DMS153 treated with DMSO at 0.1 percent for 48 hours (cell line): ENCODE results near the gene COL8A1.

Experiments used
- DNase-seq: peaks from one replicate; lab custom pipeline; 2025; ENCODE audit not compliant: unreplicated experiment; lab: John Stamatoyannopoulos, UW

The COL8A1 gene

DNA sequence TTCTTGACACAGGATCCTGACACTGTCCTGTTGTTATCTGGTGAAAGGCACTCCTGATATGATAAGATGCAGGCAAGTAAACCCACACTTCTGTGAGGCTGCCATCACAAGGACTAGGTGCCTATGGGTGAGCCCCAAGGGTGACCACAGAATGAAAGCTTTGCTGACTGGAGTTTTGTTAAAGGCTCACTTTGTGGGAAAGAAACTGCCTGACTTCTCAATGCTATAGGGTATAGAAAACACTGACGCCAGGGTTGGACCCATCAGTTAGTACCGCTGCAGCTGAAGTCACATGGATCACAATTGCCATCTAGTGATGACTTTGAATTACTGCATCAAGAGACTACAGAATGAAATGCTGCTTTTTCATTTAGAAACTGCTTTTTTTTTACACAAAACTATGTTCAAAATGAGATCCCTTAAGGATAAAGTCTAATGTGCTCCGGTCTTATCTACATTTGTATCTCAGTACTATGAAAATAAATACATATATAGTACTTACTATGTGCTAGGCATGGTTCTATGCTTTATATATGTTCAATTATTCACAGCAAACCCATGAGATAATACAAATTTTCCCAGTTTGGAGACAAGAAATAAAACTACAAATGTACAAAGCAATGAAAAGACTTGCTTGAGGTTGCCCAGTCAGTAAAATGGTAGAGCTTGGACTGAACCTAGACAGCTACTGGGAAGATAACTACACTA lies 115.0 kb downstream of the COL8A1 start:
- peak; percentile 33 for DNase-seq

DNA sequence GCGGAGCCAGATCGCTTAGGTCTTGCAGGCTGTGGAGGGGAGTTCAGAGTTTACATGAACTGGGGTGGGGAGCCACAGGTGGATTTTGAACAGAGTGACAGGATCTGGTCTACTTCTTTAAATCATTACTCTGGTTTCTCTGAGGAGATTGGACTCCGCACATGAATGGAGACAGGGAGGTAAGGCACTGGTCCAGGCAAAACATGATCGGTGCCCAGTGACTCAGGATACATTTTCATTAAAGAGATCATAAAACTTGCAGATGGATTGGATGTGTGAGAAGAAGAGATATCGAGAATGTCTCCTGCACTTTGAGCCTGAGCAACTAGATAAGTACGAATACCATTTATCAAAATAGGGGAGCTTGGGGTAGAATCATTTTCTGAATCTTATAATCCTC lies 117.4 kb downstream of the COL8A1 start:
- DNase-seq = no peak

DNA sequence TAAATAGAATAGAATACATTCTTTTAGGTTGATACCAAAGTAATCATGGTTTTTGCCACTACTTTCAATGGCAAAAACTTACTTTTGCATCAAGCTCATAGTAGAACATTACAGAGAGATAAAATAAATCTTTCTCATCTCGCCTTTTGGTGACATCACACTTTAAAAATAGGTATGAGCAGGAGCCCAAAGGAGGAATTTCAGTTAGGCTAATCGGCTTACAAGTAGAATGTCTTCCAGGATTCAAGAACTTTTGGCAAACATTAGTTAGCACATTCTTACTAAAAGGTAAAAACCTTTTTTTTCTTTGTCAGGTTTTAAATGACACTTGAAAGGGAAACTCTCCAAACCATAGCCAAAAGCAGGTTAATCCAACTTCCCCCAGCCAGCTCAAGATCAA lies 119.6 kb downstream of the COL8A1 start:
- no peak for DNase-seq

DNA sequence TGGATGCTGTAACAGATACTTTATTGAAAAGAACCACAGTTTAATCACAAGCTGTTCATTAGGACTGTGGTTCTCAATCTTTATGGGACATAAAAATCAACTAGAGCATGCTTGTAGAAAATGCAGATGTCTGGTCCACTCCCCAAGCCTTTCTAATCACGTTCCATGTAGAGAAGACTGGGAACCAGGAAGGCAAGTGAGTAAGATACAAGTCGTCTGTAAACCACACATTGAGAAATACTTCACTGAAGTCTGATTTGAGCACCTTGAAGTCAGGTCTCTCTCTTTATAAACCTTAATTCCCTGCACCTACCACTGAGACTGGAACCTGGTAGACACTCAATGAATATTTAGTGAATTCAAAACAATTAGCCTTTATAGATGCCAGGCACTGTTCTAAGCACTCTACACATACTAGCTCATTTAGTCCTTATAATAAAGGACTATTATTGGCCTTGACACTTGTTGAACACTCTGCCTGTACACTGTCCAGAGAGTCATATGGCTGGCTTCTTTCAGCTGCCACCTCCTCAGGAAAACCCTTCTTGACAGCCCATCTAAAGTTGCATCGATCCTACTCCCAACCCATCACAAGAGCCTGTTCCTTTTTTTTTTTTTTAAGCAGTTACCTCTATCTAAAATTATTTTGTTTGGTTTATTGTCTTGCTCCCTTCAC lies 120.2 kb downstream of the COL8A1 start:
- DNase-seq = no peak

DNA sequence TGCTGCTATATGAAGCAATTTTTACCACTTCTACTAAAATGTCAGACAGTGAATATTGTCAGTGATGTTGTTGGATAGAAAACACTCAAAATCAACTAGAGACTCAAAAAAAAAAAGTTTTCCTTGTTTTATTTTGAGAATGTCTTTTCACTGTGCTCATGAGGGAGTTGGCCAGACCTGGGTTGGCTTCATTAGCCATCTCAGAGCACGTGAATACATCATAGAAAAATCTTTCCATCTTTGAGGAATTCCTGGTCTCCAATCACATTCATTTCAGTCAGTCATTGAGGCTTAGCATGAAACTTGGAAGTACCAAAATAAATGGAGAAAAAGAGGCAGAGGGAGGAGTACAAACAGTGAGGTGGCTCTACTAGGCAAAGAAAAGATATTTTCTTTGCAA lies 121.6 kb downstream of the COL8A1 start:
- no peak for DNase-seq

DNA sequence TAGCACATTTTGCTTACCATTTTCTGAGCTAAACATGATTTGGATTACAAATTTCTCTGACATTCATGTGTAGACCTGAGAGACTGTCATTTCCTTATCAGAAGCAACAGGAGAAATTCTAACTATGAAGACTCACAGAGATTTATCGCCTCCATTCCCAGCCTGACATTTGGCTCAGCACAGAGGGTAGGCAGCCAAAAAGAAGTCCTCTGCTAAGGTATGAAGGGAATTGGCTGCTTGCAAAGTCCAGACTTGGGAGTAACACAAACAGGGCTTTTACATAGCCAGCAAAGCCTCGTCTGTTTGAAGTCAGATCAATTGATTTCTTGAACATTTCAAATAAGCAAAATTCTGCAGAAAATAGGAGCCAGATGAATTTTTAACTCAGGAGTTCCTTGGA lies 122.2 kb downstream of the COL8A1 start:
- no peak for DNase-seq

DNA sequence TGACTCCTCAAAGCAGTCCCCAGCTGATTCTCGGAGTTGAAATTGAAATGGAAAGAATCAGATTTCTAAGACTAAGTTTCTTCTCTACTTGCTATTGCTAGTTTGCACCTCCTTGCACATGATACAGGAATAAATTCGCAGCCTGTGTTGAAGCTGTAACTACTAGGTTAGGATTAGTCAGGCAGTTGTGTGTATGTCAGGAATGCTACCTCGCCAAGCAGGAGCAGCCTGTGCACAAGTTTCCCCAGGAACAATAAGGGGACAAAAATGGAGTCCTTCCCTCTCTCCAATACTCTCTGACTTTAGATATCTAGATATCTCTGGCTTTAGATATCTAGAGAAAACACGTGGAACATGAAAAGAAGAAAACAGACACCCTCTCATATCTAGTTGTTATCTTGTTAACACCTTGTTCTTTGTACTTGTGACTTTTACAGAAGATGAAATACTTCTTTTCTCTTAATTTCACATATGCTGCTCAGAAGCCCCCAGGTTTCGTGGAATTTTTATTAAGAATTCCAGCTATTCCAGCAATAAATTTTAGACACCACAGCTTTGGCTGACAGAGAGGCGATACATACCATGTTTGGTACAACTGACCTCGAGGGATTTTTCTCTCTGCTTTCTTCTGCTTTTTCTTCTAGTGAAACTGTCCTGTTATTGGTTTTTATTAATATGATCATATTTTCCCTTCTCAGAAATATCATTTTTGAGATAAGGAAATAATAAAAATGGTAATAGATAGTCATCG lies 123.2 kb downstream of the COL8A1 start:
- no peak for DNase-seq

DNA sequence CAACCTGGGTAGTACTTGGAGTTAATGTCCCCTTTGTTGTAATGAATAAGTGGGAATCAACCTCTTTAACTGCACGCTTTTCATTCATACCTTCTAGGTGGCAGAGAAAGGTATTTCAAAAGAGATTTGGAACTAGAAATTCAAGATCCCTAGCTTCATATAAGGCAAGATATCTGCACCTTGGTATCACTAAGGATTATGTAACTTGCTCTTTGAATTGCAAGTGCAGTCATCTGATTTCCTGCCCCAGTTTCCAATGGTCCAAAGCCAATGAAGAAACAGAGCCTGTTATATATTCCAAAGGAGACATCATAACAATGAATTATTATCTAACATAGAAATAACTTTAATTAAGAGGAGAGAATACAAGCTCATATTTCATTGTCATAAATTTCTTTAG lies 124.5 kb downstream of the COL8A1 start:
- DNase-seq = no peak

DNA sequence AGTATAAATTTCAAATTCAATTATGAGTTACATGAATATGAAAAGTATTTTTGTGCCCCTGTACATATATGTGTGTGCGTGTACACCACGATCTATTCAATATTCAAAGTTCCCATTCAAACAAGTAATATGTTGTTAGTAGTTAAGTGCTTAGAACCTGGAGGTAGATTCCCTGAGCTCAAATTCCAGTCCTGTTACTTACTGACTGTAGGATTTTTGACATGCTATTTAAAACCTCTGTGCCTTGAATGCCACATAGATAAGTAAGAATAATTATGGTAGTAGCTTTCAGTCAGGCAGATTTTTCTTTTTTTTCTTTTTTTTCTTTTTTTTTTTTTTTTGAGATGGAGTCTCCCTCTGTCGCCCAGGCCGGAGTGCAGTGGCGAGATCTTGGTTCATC lies 126.0 kb downstream of the COL8A1 start:
- no peak for DNase-seq

DNA sequence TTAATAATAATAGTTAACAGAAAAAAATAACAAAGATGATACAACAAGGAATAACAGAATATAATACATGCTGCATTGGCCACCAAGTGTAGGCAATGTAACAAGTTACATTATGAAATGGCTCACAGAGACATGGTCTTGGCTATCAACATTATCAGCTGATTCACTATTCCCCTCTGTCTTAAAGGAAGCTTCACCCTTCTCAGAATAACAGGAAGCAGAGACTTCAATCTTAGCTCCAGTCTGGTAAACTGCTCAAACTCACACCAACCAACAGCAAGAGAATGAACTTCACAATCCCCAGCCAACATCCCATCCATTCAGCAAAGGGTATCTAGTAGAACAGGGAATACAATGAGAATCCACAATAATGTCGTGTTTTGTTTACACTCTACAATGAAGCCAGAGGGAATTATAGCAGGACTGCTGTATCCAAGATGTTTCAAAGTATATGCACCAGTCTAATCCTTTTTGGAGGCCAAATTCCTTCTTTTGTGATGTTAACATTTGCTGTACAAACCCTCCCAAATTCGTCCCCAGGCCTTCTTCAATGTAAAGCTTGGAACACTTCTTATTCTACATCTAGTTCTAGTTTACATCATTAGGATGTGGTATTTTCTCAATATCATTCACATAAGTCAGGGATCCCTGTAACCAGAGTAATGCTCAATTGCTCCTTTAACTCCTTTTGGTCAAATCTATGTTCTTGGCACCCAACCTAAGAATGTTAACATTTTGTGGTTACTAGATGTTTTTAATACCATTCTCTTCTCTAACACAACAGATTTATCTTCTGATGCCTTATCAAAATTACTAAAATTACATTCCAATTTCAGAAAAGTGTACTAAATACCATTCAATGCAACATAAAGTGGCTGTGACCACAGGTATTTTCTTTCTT lies 126.9 kb downstream of the COL8A1 start:
- DNase-seq = no peak

DNA sequence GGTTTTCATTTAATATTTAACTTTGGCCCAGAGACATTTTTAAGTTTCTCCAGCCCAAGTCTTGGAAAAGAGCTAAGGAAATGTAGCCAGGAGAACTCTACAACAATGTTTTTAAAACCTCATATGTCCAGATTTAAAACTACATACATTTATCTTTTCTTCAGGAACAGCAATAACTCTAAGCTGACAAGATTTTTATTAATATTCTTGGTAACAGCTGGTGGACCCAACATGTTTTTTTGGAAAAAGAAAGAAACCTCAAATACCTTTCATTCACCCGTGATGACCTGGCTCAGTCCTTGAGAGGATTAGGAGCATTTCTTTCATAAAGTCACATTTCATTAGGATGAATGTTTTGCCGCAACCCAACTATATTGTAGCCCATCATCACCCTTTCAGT lies 128.9 kb downstream of the COL8A1 start:
- DNase-seq = no peak

DNA sequence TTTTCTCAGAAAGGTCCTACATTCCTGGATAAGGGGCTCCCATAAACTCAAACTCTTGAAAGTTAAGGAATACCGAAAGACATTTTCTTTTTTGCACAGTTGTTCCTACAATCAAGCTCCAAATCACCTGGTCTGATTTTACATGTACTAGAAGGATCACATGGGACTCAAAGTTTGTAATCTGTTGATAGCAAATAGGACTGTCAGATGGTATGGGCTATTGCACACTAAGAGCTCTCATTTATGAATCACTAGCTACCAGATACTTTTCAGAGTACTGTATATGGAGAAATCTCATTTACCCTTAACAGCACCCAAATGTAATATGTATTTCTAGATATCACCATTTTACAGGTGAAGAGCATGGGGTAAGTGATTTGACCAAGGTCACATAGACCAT lies 129.7 kb downstream of the COL8A1 start:
- no peak for DNase-seq

DNA sequence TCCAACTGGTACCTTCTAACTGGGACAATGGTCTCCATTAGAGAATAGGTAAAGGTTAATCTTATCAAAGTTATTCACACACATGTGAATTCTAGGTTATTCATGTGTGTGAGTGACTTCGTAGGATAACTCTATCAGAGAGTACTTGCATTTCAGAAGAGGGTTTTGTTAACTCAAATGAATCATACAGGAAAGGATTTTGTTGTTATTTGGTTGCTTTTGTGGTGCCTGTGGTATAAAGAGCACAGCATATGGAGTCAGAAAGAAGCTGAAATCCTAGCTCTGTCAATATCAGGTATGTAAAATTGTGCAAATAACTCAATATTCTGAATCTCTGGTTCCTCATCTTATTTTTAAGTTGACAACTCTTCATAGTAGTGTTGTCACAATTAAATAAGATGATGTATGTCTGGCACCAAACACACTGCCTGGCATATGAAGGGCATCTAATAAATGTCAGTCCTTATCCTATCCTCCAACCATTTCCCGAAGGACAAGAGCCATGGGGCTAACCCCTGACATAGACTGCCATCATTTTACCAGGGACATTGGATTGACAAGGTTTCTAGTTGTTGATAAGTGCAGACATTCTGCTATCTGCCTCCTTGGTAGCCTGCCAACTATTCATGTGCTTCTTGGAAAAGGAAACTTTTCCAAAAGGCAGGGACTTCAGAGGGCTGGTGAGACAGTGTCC lies 130.6 kb downstream of the COL8A1 start:
- no peak for DNase-seq

DNA sequence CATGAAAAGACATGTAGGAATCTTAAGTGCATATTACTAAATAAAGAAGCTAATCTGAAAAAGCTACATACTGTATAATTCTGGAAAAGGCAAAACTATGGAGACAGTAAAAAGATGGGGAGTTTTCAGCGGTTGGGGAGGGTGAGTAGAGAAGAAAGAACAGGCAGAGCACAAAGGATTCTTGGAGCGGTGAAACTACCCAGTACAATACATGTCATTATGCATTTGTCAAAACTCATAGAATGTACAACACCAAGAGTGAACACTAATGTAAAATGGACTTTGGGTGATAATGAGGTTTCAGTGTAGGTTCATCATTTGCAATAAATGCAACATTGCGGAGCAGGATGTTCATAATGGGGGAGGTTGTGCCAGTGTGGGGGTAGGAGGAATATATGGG lies 133.8 kb downstream of the COL8A1 start:
- no peak for DNase-seq

DNA sequence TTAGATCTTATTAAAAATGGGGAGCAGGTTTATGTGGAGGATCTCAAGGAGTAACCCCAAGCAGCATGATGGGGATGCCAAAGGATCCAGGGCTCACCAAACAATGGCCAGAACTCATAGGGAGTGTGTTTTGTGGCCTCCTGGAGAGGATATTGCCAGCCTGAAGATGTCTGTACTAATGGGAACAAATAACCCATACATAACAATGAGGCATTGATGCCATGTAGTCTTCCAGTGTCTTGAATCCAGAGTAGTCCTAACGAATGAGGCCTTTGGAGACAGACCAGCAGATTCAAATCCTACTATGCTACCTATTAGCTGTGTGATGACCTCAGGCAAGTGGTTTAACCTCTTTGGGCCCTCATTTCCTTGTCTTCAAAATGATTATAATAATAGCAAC lies 134.3 kb downstream of the COL8A1 start:
- no peak for DNase-seq

DNA sequence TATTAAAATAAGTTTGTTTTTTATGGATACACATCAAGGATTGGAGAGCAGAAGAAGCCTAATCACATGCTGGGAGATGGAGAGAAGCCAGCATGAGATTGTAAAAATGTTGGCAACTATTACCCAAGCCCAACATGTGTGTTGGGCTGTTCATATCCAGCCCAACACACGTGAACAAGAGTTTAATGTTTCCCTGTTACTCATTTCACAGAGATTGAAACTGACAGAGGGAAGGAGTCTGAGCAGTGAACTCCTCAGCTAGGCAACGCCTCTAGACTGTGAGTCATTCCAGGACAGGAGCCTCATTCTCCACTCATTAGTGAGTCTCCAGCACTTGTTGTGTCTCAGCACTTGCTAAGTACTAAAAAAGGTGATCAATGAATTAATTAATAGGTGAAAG lies 136.1 kb downstream of the COL8A1 start:
- no peak for DNase-seq

DNA sequence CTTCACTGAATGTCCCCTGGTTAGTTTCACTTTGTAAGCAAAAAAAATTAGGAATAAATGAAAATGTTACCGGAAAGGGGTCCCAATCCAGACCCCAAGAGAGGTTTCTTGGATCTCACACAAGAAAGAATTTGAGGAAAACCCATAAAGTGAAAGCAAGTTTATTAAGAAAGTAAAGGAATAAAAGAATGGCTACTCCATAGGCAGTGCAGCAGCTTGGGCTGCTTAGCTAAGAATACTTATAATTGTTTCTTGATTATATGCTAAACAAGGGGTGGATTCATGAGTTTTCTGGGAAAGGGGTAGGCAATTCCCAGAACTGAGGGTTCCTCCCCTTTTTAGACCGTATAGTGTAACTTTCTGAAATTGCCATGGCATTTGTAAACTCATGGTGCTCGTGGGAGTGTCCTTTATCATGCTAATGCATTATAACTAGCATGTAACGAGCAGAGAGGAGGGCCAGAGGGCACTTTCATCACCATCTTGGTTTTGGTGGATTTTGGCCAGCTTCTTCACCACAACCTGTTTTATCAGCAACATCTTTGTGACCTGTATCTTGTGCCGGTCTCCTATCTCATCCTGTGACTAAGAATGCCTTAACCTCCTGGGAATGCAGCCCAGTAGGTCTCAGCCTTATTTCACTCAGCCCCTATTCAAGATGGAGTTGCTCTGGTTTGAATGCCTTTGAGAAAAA lies 138.3 kb downstream of the COL8A1 start:
- DNase-seq = no peak

DNA sequence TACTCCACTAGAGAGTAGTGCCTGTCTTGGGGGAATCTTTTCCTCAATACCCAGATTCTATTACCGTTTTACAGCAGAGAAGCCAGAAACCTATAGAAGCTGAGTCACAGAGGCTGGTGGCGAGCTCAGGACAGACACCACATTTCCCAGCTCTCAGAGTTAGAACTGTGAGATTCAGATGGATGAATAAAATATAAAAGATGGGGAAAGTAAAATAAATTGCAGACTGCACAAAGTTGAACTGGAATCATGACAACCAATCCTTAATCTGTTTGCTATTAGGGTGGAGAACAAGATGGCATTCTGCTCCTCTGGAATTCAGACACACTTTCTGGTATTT lies 138.8 kb downstream of the COL8A1 start:
- no peak for DNase-seq

DNA sequence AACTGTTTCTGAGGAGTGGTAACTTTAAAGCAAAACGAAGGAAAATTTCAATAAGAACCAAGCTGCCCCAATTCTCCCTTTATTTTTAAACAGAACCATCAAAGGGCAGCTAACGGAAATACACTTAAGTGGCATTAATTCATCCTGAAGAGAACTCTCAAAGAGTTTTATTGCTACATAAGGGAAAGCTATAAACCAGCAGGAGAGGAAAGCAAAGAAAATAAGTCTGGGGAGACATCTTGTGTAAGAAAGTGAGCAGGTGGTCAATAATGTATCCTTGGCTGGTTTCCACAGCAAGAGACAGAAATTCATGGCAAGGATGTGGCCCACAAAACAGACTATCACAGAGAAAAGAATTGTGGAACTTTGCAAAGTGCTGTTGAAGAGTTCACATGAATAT lies 139.3 kb downstream of the COL8A1 start:
- no peak for DNase-seq

DNA sequence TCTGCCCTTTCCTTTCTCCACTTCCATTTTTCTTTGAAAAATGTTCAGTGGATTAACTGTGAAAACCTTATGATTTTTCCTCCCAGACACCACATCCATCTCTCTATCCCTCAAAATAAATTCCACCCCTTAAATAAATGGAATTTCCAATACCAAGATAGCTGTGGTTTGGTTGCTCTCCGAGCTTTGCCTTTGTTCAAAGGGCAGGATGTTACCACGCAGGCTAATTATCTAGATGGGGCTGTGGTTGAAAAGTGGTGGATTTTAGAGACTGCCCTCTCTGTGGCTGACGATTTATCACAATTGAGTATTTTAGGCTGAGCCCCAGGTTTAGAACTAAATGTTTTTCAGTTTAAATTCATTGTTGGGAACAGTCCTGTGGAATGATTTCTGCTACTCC lies 142.4 kb downstream of the COL8A1 start:
- DNase-seq = no peak
